GM18870 (cell line): Measurements from ENCODE around the gene SMIM5.
"Not testable (repeated sequence)": the region's sequence is repeated elsewhere in the genome, so short reads cannot be mapped to it uniquely, and the experiment has no call there.

Experiments used
- ATAC-seq: cut with Tn5 transposase; IDR thresholded peaks from one replicate; pipeline ENCODE4 v1.9.1; 2021; ENCODE audit warnings: moderate library complexity; ENCODE audit not compliant: unreplicated experiment

SMIM5 gene, protein sequence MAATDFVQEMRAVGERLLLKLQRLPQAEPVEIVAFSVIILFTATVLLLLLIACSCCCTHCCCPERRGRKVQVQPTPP

DNA sequence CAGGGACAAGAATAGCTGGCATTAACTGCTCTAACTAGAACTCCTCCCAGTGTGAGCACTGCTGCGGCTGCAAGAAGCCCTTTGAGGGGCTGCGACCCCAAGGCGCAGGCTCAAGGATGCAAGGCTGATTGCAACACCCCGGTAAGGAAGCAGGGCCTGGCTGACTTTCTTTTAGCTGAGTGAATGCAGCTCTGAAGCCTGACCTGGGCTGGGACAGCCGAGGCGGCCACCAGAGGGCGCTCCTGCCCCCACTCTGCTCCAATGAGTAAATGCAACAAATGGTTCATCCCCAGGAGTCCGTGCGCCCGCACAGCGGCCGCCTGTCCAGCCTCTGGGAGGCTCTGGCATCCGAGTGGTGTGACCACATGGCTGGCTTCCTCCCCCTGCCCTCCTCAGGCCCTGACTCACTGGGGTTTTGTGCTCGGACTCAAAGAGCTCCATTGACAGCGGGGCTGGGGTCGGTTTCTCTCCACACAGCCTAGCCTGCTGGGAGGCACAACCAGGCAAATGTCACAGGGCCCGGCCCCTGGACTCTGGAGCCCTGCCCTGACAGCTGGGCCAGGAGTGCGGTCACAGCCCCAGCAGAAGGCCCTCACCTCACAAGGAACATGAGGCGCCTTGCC, at the start of gene SMIM5:
Gene SMIM5, plus strand, starts transcription at position 572 of the 623 bp plus-strand sequence. CDS start 6,768 bp downstream, outside the sequence.
- ATAC-seq, result no peak

DNA sequence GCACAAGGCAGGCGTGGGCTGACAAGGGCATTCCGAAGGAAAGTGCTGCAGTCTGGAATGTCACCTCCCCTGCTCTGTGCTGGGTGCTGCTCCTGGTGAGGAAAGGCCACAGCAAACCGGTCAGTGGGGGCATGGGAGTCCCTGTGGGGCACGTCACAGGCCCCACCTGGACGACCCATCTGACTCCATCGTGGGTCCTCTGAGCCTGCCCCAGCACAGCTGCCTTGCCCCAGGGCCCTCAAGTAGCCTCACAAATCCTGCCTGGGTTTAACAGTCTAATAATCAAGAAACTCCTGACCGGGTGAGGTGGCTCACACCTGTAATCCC, 48.4 kb upstream of the SMIM5 start:
- ATAC-seq, result no peak

DNA sequence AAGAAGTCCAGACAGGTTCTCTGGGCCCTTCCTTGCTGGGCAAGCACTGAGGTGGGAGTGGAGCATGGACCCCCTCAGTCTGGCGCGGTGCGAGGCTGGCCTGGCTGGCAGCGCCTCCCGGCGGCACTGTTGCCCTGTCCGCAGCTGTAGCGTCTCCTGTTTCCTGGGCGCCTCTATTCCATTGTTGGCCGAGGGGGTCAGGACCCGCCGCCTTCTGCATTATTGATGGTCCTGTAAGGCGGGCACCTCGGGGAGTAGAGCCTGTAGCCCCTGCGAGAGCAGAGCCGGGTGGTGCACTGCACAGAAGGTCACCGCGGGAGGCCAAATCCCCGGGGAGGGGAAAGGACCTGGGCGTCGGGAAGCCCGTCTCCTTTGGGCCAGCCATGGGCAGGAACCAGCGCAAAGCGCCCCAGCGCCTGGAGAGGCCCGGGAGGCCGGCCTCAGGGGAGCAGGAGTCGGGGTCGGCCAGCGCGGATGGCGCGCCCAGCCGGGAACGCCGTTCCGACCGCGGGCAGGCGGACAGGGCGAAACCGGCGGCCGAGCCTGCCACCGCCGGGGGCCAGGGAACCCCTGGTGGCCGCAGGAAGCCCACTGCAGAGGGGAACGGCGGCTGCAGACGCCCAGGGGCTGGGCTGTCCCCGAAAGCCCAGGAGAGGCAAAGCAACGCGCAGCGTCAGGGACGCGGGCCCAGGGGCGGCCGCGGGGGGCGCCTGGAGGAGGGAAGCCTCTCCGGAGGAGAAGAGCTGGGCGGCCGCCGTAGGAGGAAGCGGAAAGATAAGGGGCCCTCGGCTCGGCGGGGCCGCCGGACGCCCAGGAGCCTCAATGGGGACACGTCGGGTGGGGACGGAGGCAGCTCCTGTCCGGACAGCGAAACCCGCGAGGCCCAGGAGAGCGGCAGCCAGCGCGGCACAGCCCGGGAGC, 45.3 kb upstream of the SMIM5 start, which contains the start of gene MYO15B:
Gene MYO15B, plus strand, starts transcription at position 126 of the 921 bp plus-strand sequence. Its CDS starts 258 bp downstream, at position 384.
- ATAC-seq, result no peak

DNA sequence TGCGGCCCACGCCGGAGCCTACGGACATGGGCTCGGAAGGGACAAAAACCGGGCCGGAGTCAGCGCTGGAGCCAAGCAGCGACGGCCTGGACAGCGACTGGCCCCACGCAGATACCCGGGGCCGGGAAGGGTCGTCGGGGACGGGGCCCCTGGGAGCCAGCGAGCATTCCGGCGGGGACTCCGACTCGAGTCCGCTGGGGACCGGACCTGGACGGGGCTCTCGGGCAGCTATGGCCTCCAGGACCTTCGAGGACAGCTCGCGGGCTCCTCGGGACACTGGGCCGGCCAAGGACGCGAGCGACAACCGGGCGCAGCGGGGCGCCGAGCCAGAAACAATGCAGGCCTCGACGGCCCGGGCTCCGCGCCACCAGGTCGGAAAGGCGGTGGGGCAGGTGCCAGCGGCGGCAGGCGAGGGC, 44.6 kb upstream of the SMIM5 start:
- ATAC-seq, result no peak

DNA sequence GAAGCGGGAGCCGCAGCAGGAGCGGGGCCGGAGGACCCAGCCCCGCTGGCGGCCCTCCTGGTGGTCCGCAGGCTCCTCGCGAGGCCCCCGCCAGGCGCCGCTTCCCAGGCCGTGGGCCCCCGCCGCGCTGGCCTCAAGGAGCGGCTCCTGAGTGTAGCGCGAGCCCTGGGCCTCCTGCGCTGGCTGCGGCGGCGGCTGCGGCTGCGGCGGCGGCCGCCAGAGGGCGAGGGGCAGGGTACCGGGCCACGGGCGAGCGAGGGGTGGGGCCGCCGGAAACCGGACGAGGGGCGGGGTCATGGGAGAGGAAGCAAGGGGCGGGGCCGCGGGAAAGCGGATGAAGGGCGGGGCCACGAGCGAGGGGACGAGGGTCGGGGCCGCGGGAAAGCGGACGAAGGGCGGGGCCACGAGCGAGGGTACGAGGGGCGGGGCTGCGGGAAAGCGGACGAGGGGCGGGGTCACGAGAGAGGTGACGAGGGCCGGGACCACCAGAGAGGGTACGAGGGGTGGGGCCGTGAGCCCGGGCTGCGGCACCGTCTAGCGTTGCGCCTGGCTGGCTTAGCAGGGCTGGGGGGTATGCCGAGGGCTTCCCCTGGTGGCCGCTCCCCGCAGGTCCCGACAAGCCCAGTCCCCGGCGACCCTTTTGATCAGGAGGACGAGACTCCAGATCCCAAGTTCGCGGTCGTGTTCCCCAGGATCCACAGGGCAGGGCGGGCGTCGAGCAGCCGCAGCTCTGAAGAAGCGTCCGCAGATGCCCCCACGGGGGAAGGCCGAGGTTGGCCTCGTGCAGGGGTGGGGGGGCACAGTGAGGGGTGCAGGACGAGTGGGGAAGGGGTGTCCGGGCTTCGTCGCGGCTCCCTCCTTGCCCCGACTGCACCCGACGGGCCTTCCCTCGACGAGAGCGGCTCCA, 44.0 kb upstream of the SMIM5 start:
- no peak for ATAC-seq

DNA sequence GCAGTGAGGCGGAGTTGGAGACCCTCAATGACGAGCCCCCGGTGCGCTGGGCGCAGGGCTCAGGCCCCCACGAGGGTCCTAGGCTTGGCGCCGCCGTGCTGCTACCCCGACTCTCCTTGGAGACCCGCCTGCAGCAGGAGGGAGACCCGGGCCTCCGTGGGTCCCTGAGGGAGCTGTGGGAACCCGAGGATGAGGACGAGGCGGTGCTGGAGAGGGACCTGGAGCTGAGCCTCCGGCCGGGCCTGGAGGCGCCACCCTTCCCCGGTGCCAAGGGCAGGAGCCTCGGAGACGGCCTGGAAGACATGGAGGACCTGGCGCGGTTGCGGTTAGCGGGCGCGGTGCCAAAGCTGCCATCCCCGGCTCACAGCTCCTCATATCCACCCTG, 43.3 kb upstream of the SMIM5 start:
- no peak for ATAC-seq

DNA sequence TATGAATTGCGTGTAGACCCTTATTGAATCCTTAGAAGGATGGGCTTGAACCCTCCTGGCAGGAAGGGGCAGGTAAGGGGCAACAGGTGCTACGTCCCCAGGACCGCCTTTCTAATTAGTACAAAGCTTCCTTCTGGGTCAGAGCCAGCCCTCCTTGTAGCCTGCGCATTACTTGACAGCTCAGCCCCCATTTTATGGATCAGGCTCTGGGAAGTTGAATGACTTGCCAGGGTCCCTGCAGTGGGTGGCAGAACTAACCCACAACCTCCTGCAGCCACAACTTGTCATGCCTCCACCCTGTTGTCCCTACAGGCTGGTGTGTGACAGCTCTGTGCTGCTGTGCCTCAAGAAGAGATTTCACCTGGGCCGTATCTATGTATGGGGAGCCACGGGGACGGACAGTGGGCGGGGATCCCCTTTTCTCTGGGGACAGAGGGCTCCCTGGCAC, 42.9 kb upstream of the SMIM5 start:
- no peak for ATAC-seq

DNA sequence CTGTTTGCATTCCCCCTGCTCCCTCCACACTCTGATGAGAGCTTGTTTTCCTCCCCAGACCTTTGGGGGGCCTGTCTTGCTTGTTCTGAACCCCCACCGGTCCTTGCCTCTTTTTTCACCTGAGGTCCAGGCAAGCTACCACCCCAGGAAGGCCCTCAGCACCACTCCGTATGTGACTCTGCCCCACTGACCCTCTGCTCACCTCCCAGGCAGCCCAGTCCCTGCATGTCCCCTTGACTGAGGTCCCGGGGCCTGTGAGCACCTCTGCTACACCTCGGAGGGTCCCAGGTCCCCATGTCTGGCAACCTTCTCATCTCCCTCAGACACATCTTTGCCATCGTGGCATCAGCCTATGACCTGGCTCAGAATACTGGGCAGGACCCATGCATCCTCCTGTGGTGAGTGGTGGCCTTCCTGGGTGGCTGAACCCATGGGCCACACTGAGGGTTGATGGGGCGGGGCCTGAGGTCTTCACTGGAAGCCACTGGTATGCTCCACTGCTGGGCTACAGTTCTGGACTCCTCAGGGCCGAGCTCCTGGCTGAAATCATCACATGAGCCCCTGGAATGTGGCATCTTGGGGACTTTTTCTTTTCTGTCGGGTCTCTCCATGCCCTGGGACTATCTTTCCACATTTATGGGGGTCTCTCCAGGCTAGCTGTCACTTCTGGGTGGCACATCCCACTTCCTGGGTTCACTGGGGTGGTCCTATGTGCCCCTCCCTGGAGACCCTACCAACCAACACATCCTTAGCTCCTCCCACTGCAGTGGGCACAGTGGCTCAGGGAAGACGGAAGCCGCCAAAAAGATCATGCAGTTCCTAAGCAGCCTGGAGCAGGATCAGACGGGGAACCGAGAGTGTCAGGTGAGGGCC, 42.1 kb upstream of the SMIM5 start:
- ATAC-seq, result no peak

DNA sequence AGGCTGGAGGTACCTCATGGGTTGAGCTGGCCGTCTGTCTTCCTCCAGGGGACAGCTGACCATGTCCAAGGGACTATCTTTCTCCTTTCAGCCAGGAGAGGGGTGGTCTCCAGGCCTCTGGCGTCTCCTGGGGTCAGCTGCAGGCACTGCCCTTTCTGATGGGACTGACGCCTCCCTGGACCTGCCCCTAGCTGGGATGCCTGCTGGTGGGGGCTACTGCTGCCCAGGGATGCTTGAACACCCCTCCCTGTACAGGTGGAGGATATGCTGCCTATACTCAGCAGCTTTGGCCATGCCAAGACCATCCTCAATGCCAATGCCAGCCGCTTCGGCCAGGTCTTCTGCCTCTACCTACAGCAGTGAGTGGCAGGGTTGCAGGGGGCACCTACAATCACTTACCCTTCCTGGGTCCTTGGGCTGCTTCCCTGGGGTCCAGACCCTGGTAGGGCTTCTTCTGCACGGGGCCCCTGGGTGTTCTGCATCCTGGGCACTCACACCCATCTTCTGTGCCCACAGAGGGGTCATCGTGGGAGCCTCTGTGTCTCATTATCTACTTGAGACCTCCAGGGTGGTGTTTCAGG, 41.4 kb upstream of the SMIM5 start:
- ATAC-seq, result no peak

DNA sequence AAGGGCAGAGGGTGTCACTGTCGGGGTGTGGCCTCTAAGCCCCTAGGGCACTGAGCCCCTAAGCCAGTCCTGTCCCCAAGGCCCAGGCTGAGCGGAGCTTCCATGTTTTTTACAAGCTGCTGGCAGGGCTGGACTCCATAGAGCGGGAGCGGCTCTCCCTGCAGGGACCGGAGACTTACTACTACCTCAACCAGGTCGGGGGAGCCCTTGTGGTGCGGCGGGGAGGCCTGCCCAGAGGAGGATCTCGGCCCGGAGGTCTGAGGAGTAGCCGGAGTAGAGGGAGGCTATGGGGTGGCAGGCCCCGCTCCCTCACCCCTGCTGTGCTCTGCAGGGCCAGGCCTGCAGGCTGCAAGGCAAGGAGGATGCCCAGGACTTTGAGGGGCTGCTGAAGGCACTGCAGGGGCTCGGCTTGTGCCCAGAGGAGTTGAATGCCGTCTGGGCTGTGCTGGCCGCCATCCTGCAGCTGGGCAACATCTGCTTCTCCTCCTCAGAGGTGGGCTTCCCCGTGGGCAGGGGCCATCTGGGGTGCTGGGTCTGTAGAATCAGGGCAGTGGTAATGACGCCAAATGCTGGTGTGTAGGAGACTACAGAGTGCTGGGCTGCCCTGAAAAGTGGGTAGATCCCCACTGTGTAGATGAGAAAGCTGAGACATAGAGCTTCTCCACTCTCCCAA, 40.8 kb upstream of the SMIM5 start:
- ATAC-seq, result no peak

DNA sequence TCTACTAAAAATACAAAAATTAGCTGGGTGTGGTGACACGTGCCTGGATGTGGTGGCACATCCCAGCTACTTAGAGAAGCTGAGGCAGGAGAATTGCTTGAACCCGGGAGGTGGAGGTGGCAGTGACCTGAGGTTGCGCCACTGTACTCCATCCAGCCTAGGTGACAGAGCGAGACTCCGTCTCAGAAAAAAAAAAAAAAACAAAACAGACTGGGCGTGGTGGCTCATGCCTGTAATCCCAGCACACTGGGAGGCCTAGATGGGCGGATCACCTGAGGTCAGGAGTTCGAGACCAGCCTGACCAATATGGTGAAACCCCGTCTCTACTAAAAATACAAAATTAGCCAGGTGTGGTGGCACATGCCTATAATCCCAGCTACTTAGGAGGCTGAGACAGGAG, 39.8 kb upstream of the SMIM5 start:
- ATAC-seq, result not testable (repeated sequence)

DNA sequence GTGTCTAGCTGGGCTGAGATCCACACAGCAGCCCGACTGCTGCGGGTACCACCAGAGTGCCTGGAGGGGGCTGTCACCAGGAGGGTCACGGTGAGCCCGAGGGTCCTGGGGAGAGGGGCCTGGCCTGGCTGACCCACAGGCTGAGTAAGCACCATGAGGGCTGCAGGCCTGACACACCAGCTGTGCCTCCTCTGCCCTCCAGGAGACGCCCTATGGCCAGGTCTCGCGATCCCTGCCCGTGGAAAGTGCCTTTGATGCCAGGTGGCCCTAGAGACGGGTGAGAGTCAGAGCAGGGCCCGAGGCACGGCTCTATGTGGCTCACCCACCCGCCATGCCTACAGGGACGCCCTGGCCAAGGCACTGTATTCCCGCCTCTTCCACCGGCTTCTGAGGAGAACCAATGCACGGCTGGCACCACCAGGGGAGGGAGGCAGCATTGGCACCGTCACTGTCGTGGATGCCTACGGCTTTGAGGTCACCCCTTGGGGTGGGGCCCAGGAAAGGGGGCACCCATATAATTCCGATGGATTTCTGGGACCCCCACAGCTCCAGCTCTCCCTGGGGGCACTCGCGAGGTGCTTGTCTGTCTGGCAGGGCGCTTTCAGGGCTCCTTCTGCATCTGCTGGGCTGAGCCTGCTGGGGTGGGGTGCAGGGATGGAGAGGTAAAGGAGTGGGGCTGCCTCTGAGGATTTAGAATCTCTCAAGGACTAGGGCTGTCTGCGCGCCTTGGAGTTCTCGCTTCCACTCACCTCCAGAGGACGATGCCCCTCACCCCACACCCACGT, 38.5 kb upstream of the SMIM5 start:
- ATAC-seq, result no peak

DNA sequence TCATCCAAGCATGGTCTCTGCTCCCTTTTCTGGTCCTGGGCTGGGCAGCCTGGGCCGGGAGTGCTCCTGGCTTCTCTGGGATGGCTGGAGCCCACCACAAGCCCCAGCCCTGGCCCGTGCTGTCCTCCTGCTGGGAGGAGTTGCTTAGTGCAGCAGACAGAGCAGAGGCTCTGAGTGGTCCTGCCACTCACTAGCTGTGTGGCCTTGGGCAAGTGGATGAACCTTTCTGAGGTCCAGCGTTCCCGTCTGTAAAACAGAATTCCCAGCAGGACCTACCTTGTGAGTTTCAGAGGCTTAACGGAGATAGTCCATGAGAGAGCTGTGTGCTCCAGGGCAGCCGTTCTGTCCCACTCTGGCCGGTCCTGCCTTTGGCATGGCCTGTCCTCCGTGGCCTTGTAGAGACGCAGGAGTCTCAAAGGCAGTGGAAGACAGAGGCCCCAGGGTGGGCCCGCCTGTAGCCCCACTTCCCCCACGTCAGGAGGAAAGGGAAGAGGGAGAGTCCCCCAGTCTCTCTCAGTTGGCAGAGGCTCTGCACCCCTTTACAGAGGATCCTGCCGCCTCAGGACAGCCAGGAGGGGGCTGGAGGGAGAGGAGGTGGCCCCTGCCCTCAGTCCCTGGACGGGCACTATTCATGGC, 37.8 kb upstream of the SMIM5 start:
- no peak for ATAC-seq

DNA sequence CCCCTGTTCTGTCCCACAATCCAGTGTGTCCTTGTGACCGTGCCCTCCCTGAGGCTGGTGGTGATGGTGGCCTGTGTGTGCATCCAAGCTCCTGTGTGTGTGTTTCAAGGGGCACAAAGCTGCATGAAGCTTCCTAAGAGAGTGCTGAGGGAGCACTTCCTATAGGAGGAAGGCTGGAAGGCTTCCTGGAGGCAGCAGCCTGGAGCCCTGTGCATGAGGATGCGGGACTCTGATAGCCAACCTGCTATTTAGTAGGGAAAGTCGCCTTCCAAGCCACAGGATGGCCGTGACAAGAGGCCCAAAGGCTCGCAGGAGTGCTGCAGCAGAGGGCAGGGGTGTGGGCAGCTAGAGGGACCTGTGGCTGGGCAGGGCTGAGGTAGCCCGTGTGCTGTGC, 37.3 kb upstream of the SMIM5 start:
- ATAC-seq, result no peak

DNA sequence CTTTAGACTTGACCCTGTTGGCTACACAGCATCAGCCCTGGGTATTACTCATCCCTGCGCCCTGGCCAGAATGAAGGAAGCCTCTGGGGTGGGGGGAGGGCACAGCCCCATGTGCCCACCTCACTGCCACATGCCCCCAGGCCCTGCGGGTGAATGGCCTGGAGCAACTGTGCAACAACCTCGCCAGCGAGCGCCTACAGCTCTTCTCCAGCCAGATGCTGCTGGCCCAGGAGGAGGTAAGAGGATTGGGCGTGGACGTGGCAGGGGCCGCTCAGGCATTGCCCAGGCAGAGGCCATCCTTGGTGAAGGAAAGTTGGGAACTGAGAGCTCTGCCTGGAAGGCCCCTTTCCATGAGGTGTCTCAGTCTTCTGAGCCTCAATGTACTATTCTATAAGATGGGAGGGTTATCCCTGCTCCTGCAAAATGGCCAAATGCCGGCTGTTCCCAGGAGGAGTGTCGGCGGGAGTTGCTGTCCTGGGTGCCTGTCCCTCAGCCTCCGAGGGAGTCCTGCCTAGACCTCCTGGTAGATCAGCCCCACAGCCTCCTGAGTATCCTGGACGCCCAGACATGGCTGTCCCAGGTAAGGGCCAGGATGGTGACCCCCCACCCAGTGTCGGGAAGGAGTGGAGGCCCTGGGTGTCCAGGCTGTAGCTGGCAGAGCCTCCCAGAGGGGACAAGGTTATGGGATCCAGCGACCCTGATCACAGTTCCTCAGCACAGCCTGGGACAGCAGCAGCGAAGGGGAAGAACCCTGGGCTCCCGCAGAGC, 36.7 kb upstream of the SMIM5 start:
- no peak for ATAC-seq

DNA sequence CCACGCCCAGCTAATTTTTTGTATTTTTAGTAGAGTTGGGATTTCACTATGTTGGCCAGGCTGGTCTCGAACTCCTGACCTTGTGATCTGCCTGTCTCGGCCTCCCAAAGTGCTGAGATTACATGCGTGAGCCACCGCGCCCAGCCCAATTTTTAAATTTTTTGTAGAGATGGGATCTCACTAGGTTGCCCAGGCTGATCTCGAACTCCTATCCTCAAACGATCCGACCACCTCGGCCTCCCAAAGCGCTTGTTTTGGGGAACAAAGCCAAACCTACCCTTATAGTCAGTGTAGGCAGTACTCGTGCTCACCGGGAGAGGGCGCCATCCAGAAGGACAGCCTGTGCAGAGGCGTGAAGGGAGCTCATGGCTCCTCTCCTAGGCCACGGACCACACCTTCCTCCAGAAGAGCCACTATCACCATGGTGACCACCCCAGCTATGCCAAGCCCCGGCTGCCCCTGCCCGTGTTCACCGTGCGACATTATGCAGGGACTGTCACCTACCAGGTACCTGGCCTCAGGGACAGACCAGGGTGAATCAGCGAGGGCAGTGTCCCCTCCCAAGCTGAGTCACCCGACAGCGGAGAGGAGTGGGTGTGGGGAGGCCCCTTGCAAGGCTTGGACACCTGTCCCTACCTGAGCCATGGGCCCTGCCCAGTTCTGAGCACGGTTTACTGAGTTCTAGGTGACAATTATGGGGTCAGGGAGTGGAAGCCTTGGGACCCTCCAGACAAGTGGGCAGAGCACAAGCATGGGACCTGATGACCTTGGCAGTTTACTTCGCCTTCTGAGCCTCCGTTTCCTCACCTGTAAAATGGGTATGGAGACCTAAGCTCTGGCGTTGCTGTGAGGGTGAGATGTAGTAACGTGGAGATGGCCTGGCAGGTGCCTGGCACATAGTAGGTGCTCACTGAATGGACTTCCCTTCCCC, 31.9 kb upstream of the SMIM5 start:
- no peak for ATAC-seq
